ENCODE measurements around the gene IFFO2. TPM values are rescaled to one million over a fixed set of nuclear protein-coding genes. Genes with fewer than 3 reads are reported as not detected.

IFFO2 gene
- total and polyA plus RNA-seq, 10 of the 15 experiments (the other 5 are each of a cell fraction or from before 2014, with no cell fraction given): 1.2 to 18.4 (median 6.7) TPM

- 20% methylated on average over 6 of the region's 6 CpGs for WGBS (ENCODE audit: insufficient coverage, insufficient replicate concordance, low lambda C conversion rate, missing lambda C conversion rate)
- SMC1A ChIA-PET (ENCODE audit: uncharacterized antibody, unreplicated experiment): no interaction called here
- RAD21 ChIA-PET (ENCODE audit: unreplicated experiment): no interaction called here
- TF ChIP-seq SRF (IDR thresholded peaks at IDR 0.05; ENCODE audit: low read depth in 2 of 2, low read length in 2 of 2) (no peak), MAX (IDR thresholded peaks at IDR 0.05; ENCODE audit: low read depth, low read length) (no peak), EP300 (IDR thresholded peaks at IDR 0.05; ENCODE audit: borderline replicate concordance in 1 of 2, control insufficient read depth in 1 of 2, low read depth in 2 of 2, low read length in 2 of 2) (no peak), EED (IDR thresholded peaks at IDR 0.05; ENCODE audit: low read depth) (no peak)
- intact Hi-C loops (cut with micrococcal nuclease; ENCODE audit: unreplicated experiment): no loop called here
- H3K4me1 ChIP-seq (ENCODE audit: control insufficient read depth, insufficient read depth, low read length): no peaks in the 10 kb centered on the region
- no peak overlapping the region for H3K4me3 ChIP-seq
- no peak for DNase-seq (ENCODE audit: low read depth, low spot score)
- no peak overlapping the region for H3K4me2 ChIP-seq (ENCODE audit: control insufficient read depth, insufficient read depth)
- no peaks in the 10 kb centered on the region for H3K79me2 ChIP-seq (ENCODE audit: control insufficient read depth, insufficient read depth, low read length)
- no peak overlapping the region for H3K27ac ChIP-seq (ENCODE audit: control insufficient read depth, insufficient read depth)
- ATAC-seq: no peak
- no peaks in the 10 kb centered on the region for H3K9me3 ChIP-seq (replicated peaks; ENCODE audit: control insufficient read depth, insufficient read depth, low read length)
- POLR2A ChIA-PET: no interaction called here
- H3K36me3 ChIP-seq (ENCODE audit: control insufficient read depth in 2 of 2, insufficient read depth in 2 of 2, low read length in 1 of 2): peaks cover 0 to 1% of the 10 kb centered on the region in 2 experiments; a peak in 1 of 4 replicates
- H2AFZ ChIP-seq (ENCODE audit: control insufficient read depth, low read depth, low read length): no peak overlapping the region
- no TSS peak for BruUV-seq (replicated peaks)
- H4K20me1 ChIP-seq (ENCODE audit: control insufficient read depth, insufficient read depth): no peaks in the 10 kb centered on the region
- H3K27me3 ChIP-seq (replicated peaks in 1 of 2; ENCODE audit: control insufficient read depth in 2 of 2, insufficient read depth in 2 of 2, low read length in 1 of 2): no peaks in the 10 kb centered on the region
- H3K9ac ChIP-seq (ENCODE audit: control insufficient read depth, insufficient read depth, low read length): no peak overlapping the region
- CTCF ChIA-PET: interaction anchor here (0.8 to 1.4 kb wide), 2 partner anchors 15 to 22 kb away, joined by 3 to 4 read pairs; no protein-coding TSS in a partner anchor
- in situ Hi-C loops (cut with MboI): no loop called here
- no peak for FAIRE-seq
These were observed 65.6 kb downstream of the IFFO2 start for GRCh38 chr1:18890706-18891425.

GRCh38 chr1:18886003-18886335, 70.5 kb downstream of the IFFO2 start:
- Histone ChIP-seq H4K20me1 (ENCODE audit: control insufficient read depth, insufficient read depth) (no peaks in the 10 kb centered on the region), H3K27ac (ENCODE audit: control insufficient read depth, insufficient read depth) (no peak overlapping the region), H3K9ac (ENCODE audit: control insufficient read depth, insufficient read depth, low read length) (no peak overlapping the region), H2AFZ (ENCODE audit: control insufficient read depth, low read depth, low read length) (no peak overlapping the region), H3K4me1 (ENCODE audit: control insufficient read depth, insufficient read depth, low read length) (no peaks in the 10 kb centered on the region), H3K79me2 (ENCODE audit: control insufficient read depth, insufficient read depth, low read length) (no peaks in the 10 kb centered on the region), H3K36me3 (ENCODE audit: control insufficient read depth in 2 of 2, insufficient read depth in 2 of 2, low read length in 1 of 2) (peaks cover 0 to 3% of the 10 kb centered on the region in 2 experiments; a peak in 2 of 4 replicates), H3K4me3 (no peak overlapping the region), H3K9me3 (replicated peaks; ENCODE audit: control insufficient read depth, insufficient read depth, low read length) (no peaks in the 10 kb centered on the region), H3K27me3 (replicated peaks in 1 of 2; ENCODE audit: control insufficient read depth in 2 of 2, insufficient read depth in 2 of 2, low read length in 1 of 2) (no peaks in the 10 kb centered on the region), H3K4me2 (ENCODE audit: control insufficient read depth, insufficient read depth) (no peak overlapping the region)
- ChIA-PET RAD21 (ENCODE audit: unreplicated experiment) (no interaction called here), CTCF (interaction anchor here (1.0 to 3.4 kb wide), 2 partner anchors 202 to 204 kb away, joined by 3 to 13 read pairs; no protein-coding TSS in a partner anchor), POLR2A (no interaction called here), SMC1A (ENCODE audit: uncharacterized antibody, unreplicated experiment) (interaction anchor here (1.8 kb wide), 1 partner anchor 23 kb away, joined by 3 read pairs; no protein-coding TSS in a partner anchor)
- 57% methylated on average over 1 of the region's 1 CpG for WGBS (ENCODE audit: insufficient coverage, insufficient replicate concordance, low lambda C conversion rate, missing lambda C conversion rate)
- FAIRE-seq (no peak), ATAC-seq (no peak), DNase-seq (ENCODE audit: low read depth, low spot score) (no peak)
- in situ Hi-C loops (cut with MboI): no loop called here
- no TSS peak for BruUV-seq (replicated peaks)
- intact Hi-C loops (cut with micrococcal nuclease; ENCODE audit: unreplicated experiment): no loop called here
- TF ChIP-seq NR2F1 (conservative IDR thresholded peaks at IDR 0.05) (no peak), IKZF2 (IDR thresholded peaks at IDR 0.05) (no peak), ETV6 (conservative IDR thresholded peaks at IDR 0.05 in 1 of 2, IDR thresholded peaks at IDR 0.05 in 1 of 2; ENCODE audit: borderline replicate concordance in 1 of 2, low read depth in 1 of 2) (no peak), NR2C2 (IDR thresholded peaks at IDR 0.05; ENCODE audit: borderline replicate concordance, control insufficient read depth, insufficient read length, low read depth) (no peak), PBX3 (IDR thresholded peaks at IDR 0.05; ENCODE audit: insufficient replicate concordance, low read depth, low read length) (no peak), ZNF622 (IDR thresholded peaks at IDR 0.05) (no peak), RFX5 (IDR thresholded peaks at IDR 0.05; ENCODE audit: low read depth, low read length) (no peak), MYC (IDR thresholded peaks at IDR 0.05; ENCODE audit: insufficient read depth, insufficient read length, insufficient replicate concordance, low read length, severe bottlenecking) (no peak), TCF7 (IDR thresholded peaks at IDR 0.05; ENCODE audit: borderline replicate concordance) (no peak), PKNOX1 (IDR thresholded peaks at IDR 0.05) (no peak)

All from GM12878 (cell line).